ENCODE results near the gene C16orf95. TPM values are rescaled to one million over a fixed set of nuclear protein-coding genes. Genes with fewer than 3 reads are reported as not detected.

The C16orf95 gene, protein sequence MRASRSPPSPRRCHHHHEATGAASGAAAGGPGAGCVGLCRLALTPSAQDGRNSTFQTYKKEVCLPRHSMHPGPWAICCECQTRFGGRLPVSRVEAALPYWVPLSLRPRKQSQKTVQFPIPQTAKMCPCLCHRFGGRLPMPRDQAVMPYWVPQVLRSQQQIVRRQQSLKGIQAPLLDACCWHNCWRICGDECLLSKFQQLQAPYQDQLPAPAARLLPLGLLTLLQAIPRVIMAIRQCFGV
- total RNA-seq (2022) (5.7 and 5.8 TPM in 2 replicates), Bru-seq, nascent RNA (percentile 45 among the genes with signal in this experiment), BruChase-seq, experiment 1, labeled RNA remaining after a 6-hour chase (percentile 56 among the genes with signal in this experiment), BruChase-seq, experiment 2, labeled RNA remaining after a 2-hour chase (percentile 53 among the genes with signal in this experiment)
- long read RNA-seq, partial matches to known transcripts, result 0 of 4 reads
- long read RNA-seq, other reads (novel, unspliced or antisense), result 0 of 4 reads

GRCh38 chr16:87316923-87317749 is at the start of gene C16orf95:
Gene C16orf95, minus strand, starts transcription at chr16:87317392. Its CDS starts 150 bp downstream, at chr16:87317242.
- POLR2A ChIA-PET, result interaction anchor here (0.6 to 5.3 kb wide), 26 partner anchors 9 to 925 kb away, joined by 3 to 69 read pairs (median 4); partner anchors contain the start of genes FBXO31, FOXC2, KLHDC4 and MAP1LC3B
- TF ChIP-seq, protein P1, sequence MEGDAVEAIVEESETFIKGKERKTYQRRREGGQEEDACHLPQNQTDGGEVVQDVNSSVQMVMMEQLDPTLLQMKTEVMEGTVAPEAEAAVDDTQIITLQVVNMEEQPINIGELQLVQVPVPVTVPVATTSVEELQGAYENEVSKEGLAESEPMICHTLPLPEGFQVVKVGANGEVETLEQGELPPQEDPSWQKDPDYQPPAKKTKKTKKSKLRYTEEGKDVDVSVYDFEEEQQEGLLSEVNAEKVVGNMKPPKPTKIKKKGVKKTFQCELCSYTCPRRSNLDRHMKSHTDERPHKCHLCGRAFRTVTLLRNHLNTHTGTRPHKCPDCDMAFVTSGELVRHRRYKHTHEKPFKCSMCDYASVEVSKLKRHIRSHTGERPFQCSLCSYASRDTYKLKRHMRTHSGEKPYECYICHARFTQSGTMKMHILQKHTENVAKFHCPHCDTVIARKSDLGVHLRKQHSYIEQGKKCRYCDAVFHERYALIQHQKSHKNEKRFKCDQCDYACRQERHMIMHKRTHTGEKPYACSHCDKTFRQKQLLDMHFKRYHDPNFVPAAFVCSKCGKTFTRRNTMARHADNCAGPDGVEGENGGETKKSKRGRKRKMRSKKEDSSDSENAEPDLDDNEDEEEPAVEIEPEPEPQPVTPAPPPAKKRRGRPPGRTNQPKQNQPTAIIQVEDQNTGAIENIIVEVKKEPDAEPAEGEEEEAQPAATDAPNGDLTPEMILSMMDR (IDR thresholded peaks at IDR 0.05; ENCODE audit: unreplicated experiment), result peak; percentile 50
- peaks cover 6% of the 10 kb centered on the region for H3K4me1 Mint-ChIP-seq (ENCODE audit: insufficient read depth, unreplicated experiment)
- DNase-seq (ENCODE audit: unreplicated experiment), result peak; percentile 95
- TSS peak; percentile 54 for BruUV-seq (replicated peaks)
- peak within 1 kb of the TSS; percentile 93 for H3K27ac Mint-ChIP-seq (ENCODE audit: low read depth, unreplicated experiment)
- CTCF ChIA-PET, result interaction anchor here (0.6 to 3.3 kb wide), 11 partner anchors 17 to 747 kb away, joined by 3 to 13 read pairs (median 3); no protein-coding TSS in a partner anchor
- H3K27me3 Mint-ChIP-seq (ENCODE audit: insufficient read depth, unreplicated experiment), result no peaks in the 10 kb centered on the region
- peak within 1 kb of the TSS; percentile 83 for H3K4me3 Mint-ChIP-seq (ENCODE audit: unreplicated experiment)
- H3K9me3 Mint-ChIP-seq (ENCODE audit: unreplicated experiment), result no peaks in the 10 kb centered on the region
- intact Hi-C loops (cut with micrococcal nuclease), result loop anchor here (2.0 kb wide), 2 partner anchors 78 to 320 kb away; no protein-coding TSS in a partner anchor
- no peaks in the 10 kb centered on the region for H3K36me3 Mint-ChIP-seq (ENCODE audit: insufficient read depth, unreplicated experiment)

DNA sequence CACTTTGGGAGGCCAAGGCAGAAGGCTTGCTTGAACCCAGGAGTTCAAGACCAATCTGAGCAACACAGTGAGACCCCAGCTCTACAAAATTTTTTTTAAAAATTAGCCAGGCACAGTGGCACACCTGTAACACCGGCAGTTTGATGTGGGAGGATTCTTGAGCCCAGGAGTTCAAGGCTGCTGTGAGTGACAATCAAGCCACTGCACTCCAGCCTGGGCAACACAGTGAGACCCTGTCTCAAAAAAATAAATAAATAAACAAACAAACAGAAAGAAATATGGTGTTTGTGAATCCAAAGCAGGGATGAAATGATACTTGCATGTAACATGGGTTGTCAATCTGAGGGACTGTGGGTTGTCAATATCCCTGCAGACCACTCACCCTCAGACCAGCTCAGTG is 49.7 kb upstream of the C16orf95 start:
- H3K36me3 Mint-ChIP-seq (ENCODE audit: insufficient read depth, unreplicated experiment), result peaks cover 34% of the 10 kb centered on the region
- no peak overlapping the region for H3K4me3 Mint-ChIP-seq (ENCODE audit: unreplicated experiment)
- no peaks in the 10 kb centered on the region for H3K9me3 Mint-ChIP-seq (ENCODE audit: unreplicated experiment)
- no peak overlapping the region for H3K27ac Mint-ChIP-seq (ENCODE audit: low read depth, unreplicated experiment)
- TF ChIP-seq, protein P1 (IDR thresholded peaks at IDR 0.05; ENCODE audit: unreplicated experiment), result no peak
- POLR2A ChIA-PET, result no interaction called here
- no peaks in the 10 kb centered on the region for H3K27me3 Mint-ChIP-seq (ENCODE audit: insufficient read depth, unreplicated experiment)
- intact Hi-C loops (cut with micrococcal nuclease), result no loop called here
- H3K4me1 Mint-ChIP-seq (ENCODE audit: insufficient read depth, unreplicated experiment), result peaks cover 9% of the 10 kb centered on the region
- DNase-seq (ENCODE audit: unreplicated experiment), result no peak
- BruUV-seq (replicated peaks), result no TSS peak
- CTCF ChIA-PET, result interaction anchor here (1.1 kb wide), 1 partner anchor 19 kb away, joined by 3 read pairs; no protein-coding TSS in a partner anchor

DNA sequence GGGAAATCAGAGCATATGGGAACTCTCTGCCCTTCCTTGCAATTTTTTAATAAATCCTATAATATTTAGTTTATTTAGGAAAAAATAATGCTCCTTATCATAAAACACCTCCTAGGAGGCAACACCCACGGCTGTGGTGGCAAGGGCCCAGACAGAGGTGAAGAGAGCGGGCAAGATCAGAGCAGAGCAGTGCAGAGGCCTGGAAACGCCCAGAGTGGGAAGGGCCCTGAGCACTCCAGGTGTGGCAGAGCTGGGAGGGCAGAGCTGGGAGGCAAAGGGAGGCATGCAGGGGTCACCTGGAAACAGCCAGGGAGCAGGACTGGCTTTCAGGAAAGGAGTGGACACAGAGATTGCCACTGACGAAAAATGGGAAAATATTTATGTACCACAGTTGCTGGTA is 49.1 kb upstream of the C16orf95 start:
- Mint-ChIP-seq H3K9me3 (ENCODE audit: unreplicated experiment) (no peaks in the 10 kb centered on the region), H3K36me3 (ENCODE audit: insufficient read depth, unreplicated experiment) (peaks cover 34% of the 10 kb centered on the region), H3K27me3 (ENCODE audit: insufficient read depth, unreplicated experiment) (no peaks in the 10 kb centered on the region), H3K27ac (ENCODE audit: low read depth, unreplicated experiment) (no peak overlapping the region), H3K4me3 (ENCODE audit: unreplicated experiment) (no peak overlapping the region), H3K4me1 (ENCODE audit: insufficient read depth, unreplicated experiment) (peaks cover 9% of the 10 kb centered on the region)
- TF ChIP-seq, protein P1 (IDR thresholded peaks at IDR 0.05; ENCODE audit: unreplicated experiment), result no peak
- BruUV-seq (replicated peaks), result no TSS peak
- DNase-seq (ENCODE audit: unreplicated experiment), result no peak
- ChIA-PET CTCF (interaction anchor here (1.1 kb wide), 1 partner anchor 19 kb away, joined by 3 read pairs; no protein-coding TSS in a partner anchor), POLR2A (no interaction called here)
- intact Hi-C loops (cut with micrococcal nuclease), result no loop called here

Data from MCF 10A (cell line).